GM19324 (cell line): Measurements from ENCODE around the gene GNLY.
"Not testable (repeated sequence)": the region's sequence is repeated elsewhere in the genome, so short reads cannot be mapped to it uniquely, and the experiment has no call there.

ENCODE experiments used
- ATAC-seq: cut with Tn5 transposase; IDR thresholded peaks from one replicate; pipeline ENCODE4 v1.9.1; 2021; ENCODE audit warnings: mild to moderate bottlenecking, moderate library complexity; ENCODE audit not compliant: unreplicated experiment, low FRiP score

GNLY gene

GRCh38 chr2:85706599-85707296, 12.6 kb downstream of the GNLY start:
- ATAC-seq, result no peak

- ATAC-seq, result no peak
Measured at GRCh38 chr2:85707304-85707703, 13.1 kb downstream of the GNLY start.

- no peak for ATAC-seq
Measured at GRCh38 chr2:85708641-85709040, 14.5 kb downstream of the GNLY start.

- ATAC-seq, result no peak
Measured at GRCh38 chr2:85709401-85709811, 15.2 kb downstream of the GNLY start.

- no peak for ATAC-seq
Measured at GRCh38 chr2:85710687-85711577, 16.8 kb downstream of the GNLY start.

DNA sequence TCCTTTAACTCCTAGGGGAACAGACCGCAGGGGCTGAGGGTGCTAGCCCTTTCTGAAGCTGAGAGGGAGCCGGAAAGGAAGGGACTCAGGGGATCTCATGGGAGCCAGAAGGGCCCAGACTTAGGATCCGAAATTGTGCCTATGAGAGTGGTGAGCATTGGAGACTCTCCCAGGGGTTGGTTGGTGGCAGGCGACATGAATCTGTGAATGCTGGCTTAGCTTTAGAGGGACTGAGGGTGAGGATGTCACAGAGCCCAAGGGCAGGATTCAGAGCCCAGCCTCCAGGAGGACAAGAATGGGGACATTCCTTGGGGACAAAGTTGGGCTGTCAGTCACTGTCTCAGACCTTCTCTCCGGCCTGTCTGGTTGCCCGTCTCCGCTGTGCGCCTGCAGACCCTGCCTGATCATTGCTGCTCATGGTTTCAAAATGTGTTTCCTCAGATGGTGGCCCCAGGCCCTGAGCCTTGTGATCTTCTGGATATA, 17.5 kb downstream of the GNLY start:
- ATAC-seq, result no peak

GRCh38 chr2:85712336-85712735, 18.2 kb downstream of the GNLY start:
- no peak for ATAC-seq

- no peak for ATAC-seq
Measured at GRCh38 chr2:85712849-85713612, 18.9 kb downstream of the GNLY start.

- no peak for ATAC-seq
Measured at GRCh38 chr2:85713836-85714235, 19.7 kb downstream of the GNLY start.

- not testable (repeated sequence) for ATAC-seq
Measured at GRCh38 chr2:85714421-85714820, 20.3 kb downstream of the GNLY start.

- no peak for ATAC-seq
Measured at GRCh38 chr2:85714841-85715240, 20.7 kb downstream of the GNLY start.

DNA sequence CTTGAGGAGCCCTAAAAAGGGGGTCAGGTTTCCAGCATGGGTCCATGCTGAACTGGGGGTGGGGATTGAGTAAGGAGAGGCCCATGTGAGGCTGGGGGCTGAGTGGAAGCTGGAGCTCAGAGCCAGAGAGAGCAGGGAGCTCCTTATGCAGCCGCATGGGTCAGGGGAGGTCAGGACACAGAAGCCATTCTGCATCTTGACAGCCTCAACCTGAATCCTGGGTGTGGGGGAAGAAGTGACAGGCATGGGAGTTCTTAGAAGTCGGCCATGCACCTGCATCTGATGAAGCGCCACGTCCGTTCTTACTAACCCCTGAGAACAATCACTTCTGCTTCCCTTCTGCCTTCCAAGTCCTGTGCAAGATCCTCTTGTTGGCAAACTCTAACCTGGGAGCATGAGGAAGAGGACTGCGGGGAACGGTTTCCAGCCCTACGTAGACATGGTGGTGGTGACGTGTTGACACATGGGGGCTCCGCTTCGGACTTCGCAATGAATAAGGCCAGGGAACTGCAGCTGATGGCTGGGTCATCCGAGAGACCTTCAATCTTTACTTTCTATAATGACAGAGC, 22.3 kb downstream of the GNLY start:
- ATAC-seq, result no peak

GRCh38 chr2:85717308-85718008, 23.3 kb downstream of the GNLY start:
- no peak for ATAC-seq

GRCh38 chr2:85718009-85718391, 23.8 kb downstream of the GNLY start:
- ATAC-seq, result no peak

- no peak for ATAC-seq
Measured at GRCh38 chr2:85718885-85719492, 24.8 kb downstream of the GNLY start.

GRCh38 chr2:85719609-85720240, 25.6 kb downstream of the GNLY start:
- ATAC-seq, result no peak

DNA sequence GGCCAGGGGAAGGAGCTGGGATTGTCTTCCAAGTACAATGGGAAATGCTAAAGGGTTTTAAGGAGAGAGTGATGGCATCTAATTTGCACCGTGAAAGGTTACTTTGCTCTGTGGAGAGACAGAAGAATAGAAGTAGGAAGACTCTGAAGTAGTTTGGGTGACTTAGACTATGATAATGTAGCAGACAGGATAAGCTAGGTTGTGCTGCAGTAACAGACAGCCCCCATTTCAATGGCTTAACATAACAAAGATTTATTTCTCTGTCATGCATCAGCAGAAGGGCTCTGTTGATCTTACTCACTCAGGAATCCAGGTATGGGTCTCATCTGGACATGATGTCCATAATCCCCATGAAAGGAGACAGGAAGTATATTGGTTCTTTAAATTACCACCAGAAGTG, 26.4 kb downstream of the GNLY start:
- ATAC-seq, result no peak

GRCh38 chr2:85721641-85722040, 27.5 kb downstream of the GNLY start:
- no peak for ATAC-seq

- no peak for ATAC-seq
Measured at GRCh38 chr2:85722519-85722918, 28.4 kb downstream of the GNLY start.
